OCI-LY1 (cell line): ENCODE measurements around the gene BUD23.

Experiments
- H2AFZ ChIP-seq: fragments of 200-600 bp; sonication (generic), shearing (Covaris generic); 2 replicates; pipeline ENCODE4 v1.6.0; 2014; ENCODE audit warnings: antibody characterized with exemption, mild to moderate bottlenecking, low read length
- H3F3A ChIP-seq: fragments of 200-600 bp; sonication (generic), shearing (Covaris generic); 2 replicates; pipeline ENCODE4 v1.6.0; 2014; ENCODE audit warnings: mild to moderate bottlenecking, antibody characterized with exemption, low read length, moderate library complexity; ENCODE audit not compliant: insufficient read depth
- H3K27ac ChIP-seq: fragments of 200-600 bp; sonication (generic); 2 replicates; pipeline ENCODE4 v1.5.1; 2014; ENCODE audit warnings: low read length, mixed run types, mild to moderate bottlenecking, low read depth; ENCODE audit not compliant: poor library complexity, severe bottlenecking
- H3K27me3 ChIP-seq: fragments of 200-600 bp; sonication (generic); 2 replicates; pipeline ENCODE4 v1.6.0; 2014; ENCODE audit warnings: antibody characterized with exemption, mild to moderate bottlenecking, low read length, moderate library complexity; ENCODE audit not compliant: insufficient read depth
- H3K36me3 ChIP-seq: fragments of 200-600 bp; sonication (generic); 2 replicates; pipeline ENCODE4 v1.6.1; 2014; ENCODE audit warnings: mild to moderate bottlenecking, antibody characterized with exemption, low read length, moderate library complexity, mixed read lengths; ENCODE audit not compliant: insufficient read depth
- H3K4me1 ChIP-seq: fragments of 200-600 bp; sonication (generic); 2 replicates; pipeline ENCODE4 v1.5.1; 2014; ENCODE audit warnings: mild to moderate bottlenecking, low read length, moderate library complexity; ENCODE audit not compliant: insufficient read depth, severe bottlenecking
- H3K4me2 ChIP-seq: fragments of 200-600 bp; sonication (generic), shearing (Covaris generic); 2 replicates; pipeline ENCODE4 v1.6.1; 2014; ENCODE audit warnings: low read length
- H3K4me3 ChIP-seq: fragments of 200-600 bp; sonication (generic); 2 replicates; pipeline ENCODE4 v1.5.1; 2014; ENCODE audit warnings: low read length, low read depth, mild to moderate bottlenecking, mixed read lengths; ENCODE audit not compliant: poor library complexity, severe bottlenecking
- H3K79me2 ChIP-seq: fragments of 200-600 bp; shearing (Covaris generic); 2 replicates; pipeline ENCODE4 v1.6.1; 2016; ENCODE audit warnings: mixed run types, low read length, mixed read lengths; ENCODE audit not compliant: insufficient read depth
- H3K9ac ChIP-seq: fragments of 200-600 bp; sonication (generic), shearing (Covaris generic); 2 replicates; pipeline ENCODE4 v1.6.1; 2014; ENCODE audit warnings: mild to moderate bottlenecking, low read length, mixed read lengths
- H3K9me2 ChIP-seq: fragments of 200-600 bp; sonication (generic), shearing (Covaris generic); 2 replicates; pipeline ENCODE4 v1.6.1; 2014; ENCODE audit warnings: low read depth, mild to moderate bottlenecking, low read length, mixed read lengths
- H3K9me3 ChIP-seq: fragments of 200-600 bp; shearing (Covaris generic); 2 replicates; pipeline ENCODE4 v1.6.1; 2014; ENCODE audit warnings: low read length, mixed read lengths
- H4K20me1 ChIP-seq: fragments of 200-600 bp; sonication (generic), shearing (Covaris generic); 2 replicates; pipeline ENCODE4 v1.6.0; 2016; ENCODE audit warnings: mild to moderate bottlenecking, low read length; ENCODE audit not compliant: insufficient read depth
- CTCF ChIP-seq: fragments of 200-600 bp; sonication (generic), shearing (Covaris generic); IDR thresholded peaks from 2 replicates; pipeline ENCODE4 v1.5.1; 2017; ENCODE audit warnings: mild to moderate bottlenecking, antibody characterized with exemption, low read length, moderate library complexity, mixed read lengths
- EZH2 ChIP-seq: fragments of 200-600 bp; sonication (generic), shearing (Covaris generic); IDR thresholded peaks from 2 replicates; pipeline ENCODE4 v1.8.0; 2017; ENCODE audit warnings: borderline replicate concordance, mixed run types, mild to moderate bottlenecking, antibody characterized with exemption, low read length, moderate library complexity, mixed read lengths

Gene BUD23

DNA sequence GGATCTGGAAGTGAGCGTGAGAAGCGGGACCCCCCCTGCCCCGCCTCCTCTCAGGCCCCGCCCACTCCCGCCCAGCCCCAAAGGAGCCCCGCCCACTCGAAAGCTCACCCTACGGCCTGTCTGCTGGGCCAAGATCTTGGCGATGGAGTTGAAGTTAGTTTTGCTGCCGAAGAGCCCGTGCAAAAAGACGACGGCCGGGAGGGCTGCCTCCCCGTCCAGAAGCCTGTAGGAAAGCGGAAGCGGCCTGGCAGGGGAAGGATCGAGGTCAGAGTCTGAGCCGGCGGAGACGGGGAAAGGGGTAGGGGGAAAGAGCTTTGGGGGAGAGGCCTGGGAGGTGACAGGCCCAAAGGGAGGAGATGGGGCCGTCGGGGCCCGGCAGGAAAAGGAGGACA is 54.8 kb downstream of the BUD23 start:
- TF ChIP-seq EZH2 (no peak), CTCF (no peak)
- Histone ChIP-seq H3K36me3 (peaks cover 16% of the 10 kb centered on the region), H2AFZ (0 out of 2 replicates have a peak overlapping the region, but pooled peaks have one; percentile 24), H3K27ac (peak overlapping the region; percentile 70), H3K4me2 (peak overlapping the region; percentile 76), H3K9ac (peak overlapping the region; percentile 85), H3K4me3 (peak overlapping the region; percentile 82), H4K20me1 (no peaks in the 10 kb centered on the region), H3K9me2 (no peaks in the 10 kb centered on the region), H3K79me2 (no peaks in the 10 kb centered on the region), H3F3A (no peaks in the 10 kb centered on the region), H3K9me3 (no peaks in the 10 kb centered on the region), H3K27me3 (no peaks in the 10 kb centered on the region), H3K4me1 (peaks cover 21% of the 10 kb centered on the region)

- Histone ChIP-seq H3K9me2 (no peaks in the 10 kb centered on the region), H3K9ac (peak within 1 kb of the TSS; percentile 85), H2AFZ (peak within 1 kb of the TSS; percentile 42), H4K20me1 (no peaks in the 10 kb centered on the region), H3K27me3 (no peaks in the 10 kb centered on the region), H3F3A (no peaks in the 10 kb centered on the region), H3K27ac (peak within 1 kb of the TSS; percentile 70), H3K79me2 (no peaks in the 10 kb centered on the region), H3K9me3 (no peaks in the 10 kb centered on the region), H3K4me2 (peak within 1 kb of the TSS; percentile 76), H3K36me3 (peaks cover 16% of the 10 kb centered on the region), H3K4me1 (peaks cover 22% of the 10 kb centered on the region), H3K4me3 (peak within 1 kb of the TSS; percentile 82)
- TF ChIP-seq CTCF (peak; percentile 19; the same call in 1 of the 2 replicates), EZH2 (no peak)
Observed at GRCh38 chr7:73738612-73739386, 55.4 kb downstream of the BUD23 start, which contains the start of gene ABHD11. ABHD11 (minus strand) TSS chr7:73738802; CDS start chr7:73738770, 32 bp downstream.

GRCh38 chr7:73739387-73739767 is 56.0 kb downstream of the BUD23 start:
- peak overlapping the region; percentile 42 for H2AFZ ChIP-seq
- H3K9me2 ChIP-seq: no peaks in the 10 kb centered on the region
- TF ChIP-seq CTCF (no peak), EZH2 (no peak)
- no peaks in the 10 kb centered on the region for H3F3A ChIP-seq
- peak overlapping the region; percentile 76 for H3K4me2 ChIP-seq
- H3K9me3 ChIP-seq: no peaks in the 10 kb centered on the region
- H3K27ac ChIP-seq: no peak overlapping the region
- peak overlapping the region; percentile 82 for H3K4me3 ChIP-seq
- H3K9ac ChIP-seq: peak overlapping the region; percentile 65
- H4K20me1 ChIP-seq: no peaks in the 10 kb centered on the region
- H3K27me3 ChIP-seq: no peaks in the 10 kb centered on the region
- peaks cover 22% of the 10 kb centered on the region for H3K4me1 ChIP-seq
- H3K36me3 ChIP-seq: peaks cover 16% of the 10 kb centered on the region
- no peaks in the 10 kb centered on the region for H3K79me2 ChIP-seq
